ENCODE results near the gene VCAN.

DNA sequence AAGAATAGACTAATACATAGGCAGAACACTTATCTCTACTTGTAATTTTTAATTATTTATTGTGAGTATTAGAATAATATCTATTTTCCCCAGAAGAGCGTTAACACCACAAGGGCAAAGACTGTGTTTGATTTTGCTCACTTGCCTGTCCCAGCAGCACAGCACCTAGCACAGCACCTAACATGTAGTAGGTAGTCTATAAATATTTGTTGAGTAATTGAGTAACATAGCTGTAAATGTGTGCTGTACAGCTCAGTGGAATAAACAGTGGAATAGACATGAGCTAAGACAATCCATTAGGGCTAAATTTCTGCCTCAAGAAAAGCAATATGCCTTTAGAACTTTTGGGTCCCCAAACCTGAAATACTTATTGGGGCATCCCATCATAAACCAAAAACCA, 49.3 kb upstream of the VCAN start:
- TF ChIP-seq POLR2A (IDR thresholded peaks at IDR 0.05; ENCODE audit: low read length) (no peak), GATA1 (IDR thresholded peaks at IDR 0.05; ENCODE audit: low read depth, low read length) (no peak)

All from erythroblast (primary cell).